Measurements from ENCODE around the gene ZBTB38. TPM values are rescaled to one million over a fixed set of nuclear protein-coding genes. Genes with fewer than 3 reads are reported as not detected.
A peak's percentile ranks its signal among the peaks of the same experiment; 100 is the strongest.

The ZBTB38 gene
- total RNA-seq, 1 experiment from 2014 or later: 46.7 TPM

DNA sequence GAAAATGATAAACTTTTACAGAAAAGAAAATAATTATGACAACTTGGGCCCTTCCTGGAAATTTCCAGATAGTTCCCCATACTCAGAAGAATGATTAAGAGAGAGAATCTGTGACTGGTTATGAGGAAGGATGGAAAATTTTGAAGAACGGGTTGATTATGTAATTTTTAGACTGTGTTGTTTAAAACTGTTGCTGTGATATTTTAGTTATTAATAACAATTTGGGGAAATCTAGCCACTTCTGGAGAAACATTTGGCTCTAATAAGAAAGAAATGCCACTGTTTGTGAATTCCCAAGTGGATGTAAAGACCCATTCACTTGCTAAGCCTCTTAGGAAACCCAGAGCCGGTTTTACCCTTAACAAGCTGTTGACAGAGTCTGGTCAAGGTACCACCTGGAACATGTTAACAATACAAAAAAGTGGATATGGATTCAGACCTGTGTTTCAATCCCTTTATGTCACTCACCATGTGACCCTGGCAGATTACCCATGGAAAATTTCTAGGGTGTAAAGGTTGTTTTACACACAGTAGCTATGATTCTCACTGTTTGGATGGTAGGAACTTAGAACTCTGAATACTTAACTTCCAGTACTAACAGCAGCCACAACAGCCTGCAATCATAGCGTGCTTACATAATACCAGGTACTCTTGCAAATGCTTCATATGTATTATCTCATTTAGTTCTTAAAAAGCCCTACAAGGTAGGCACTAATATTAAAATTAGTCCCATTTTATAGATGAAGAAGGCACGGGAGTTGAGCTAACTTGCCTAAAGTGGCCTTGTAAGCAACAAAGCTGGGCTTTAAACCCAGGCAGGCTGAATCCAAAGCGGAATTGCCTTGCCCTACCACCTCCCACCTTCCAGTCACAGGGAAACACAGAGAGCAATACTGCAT is 32.0 kb downstream of the ZBTB38 start:
- in situ Hi-C loops (cut with HindIII; ENCODE audit: low pct_unique_long_range_greater_than_20kb, low sequenced_read_pairs): no loop called here
- BruUV-seq (replicated peaks): no TSS peak
- Histone ChIP-seq H3K36me3 (ENCODE audit: control insufficient read depth, insufficient read depth, low read length) (0 out of 2 replicates have a peak, but pooled peaks cover 4% of the 10 kb centered on the region), H3K9me3 (ENCODE audit: control insufficient read depth, insufficient read depth, low read depth, low read length) (peaks cover 5% of the 10 kb centered on the region; the same call in 1 of the 2 replicates), H3K4me3 (ENCODE audit: low read depth in 2 of 2, low read length in 2 of 2) (no peak overlapping the region), H3K27me3 (ENCODE audit: control insufficient read depth, insufficient read depth, low read length) (no peaks in the 10 kb centered on the region), H3K4me1 (ENCODE audit: control insufficient read depth, insufficient read depth, low read length) (peaks cover 27% of the 10 kb centered on the region), H3K27ac (ENCODE audit: low read length) (peak overlapping the region; percentile 51)
- ChIA-PET POLR2A (no interaction called here), CTCF (no interaction called here)
- DNase-seq (ENCODE audit: low read depth, low spot score) (no peak), ATAC-seq (no peak)
- no peak for TF ChIP-seq TCF7L2 (IDR thresholded peaks at IDR 0.05; ENCODE audit: low read depth, low read length)
- TF ChIP-seq, protein P1, sequence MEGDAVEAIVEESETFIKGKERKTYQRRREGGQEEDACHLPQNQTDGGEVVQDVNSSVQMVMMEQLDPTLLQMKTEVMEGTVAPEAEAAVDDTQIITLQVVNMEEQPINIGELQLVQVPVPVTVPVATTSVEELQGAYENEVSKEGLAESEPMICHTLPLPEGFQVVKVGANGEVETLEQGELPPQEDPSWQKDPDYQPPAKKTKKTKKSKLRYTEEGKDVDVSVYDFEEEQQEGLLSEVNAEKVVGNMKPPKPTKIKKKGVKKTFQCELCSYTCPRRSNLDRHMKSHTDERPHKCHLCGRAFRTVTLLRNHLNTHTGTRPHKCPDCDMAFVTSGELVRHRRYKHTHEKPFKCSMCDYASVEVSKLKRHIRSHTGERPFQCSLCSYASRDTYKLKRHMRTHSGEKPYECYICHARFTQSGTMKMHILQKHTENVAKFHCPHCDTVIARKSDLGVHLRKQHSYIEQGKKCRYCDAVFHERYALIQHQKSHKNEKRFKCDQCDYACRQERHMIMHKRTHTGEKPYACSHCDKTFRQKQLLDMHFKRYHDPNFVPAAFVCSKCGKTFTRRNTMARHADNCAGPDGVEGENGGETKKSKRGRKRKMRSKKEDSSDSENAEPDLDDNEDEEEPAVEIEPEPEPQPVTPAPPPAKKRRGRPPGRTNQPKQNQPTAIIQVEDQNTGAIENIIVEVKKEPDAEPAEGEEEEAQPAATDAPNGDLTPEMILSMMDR (IDR thresholded peaks at IDR 0.05): no peak
- TF ChIP-seq, protein P2, sequence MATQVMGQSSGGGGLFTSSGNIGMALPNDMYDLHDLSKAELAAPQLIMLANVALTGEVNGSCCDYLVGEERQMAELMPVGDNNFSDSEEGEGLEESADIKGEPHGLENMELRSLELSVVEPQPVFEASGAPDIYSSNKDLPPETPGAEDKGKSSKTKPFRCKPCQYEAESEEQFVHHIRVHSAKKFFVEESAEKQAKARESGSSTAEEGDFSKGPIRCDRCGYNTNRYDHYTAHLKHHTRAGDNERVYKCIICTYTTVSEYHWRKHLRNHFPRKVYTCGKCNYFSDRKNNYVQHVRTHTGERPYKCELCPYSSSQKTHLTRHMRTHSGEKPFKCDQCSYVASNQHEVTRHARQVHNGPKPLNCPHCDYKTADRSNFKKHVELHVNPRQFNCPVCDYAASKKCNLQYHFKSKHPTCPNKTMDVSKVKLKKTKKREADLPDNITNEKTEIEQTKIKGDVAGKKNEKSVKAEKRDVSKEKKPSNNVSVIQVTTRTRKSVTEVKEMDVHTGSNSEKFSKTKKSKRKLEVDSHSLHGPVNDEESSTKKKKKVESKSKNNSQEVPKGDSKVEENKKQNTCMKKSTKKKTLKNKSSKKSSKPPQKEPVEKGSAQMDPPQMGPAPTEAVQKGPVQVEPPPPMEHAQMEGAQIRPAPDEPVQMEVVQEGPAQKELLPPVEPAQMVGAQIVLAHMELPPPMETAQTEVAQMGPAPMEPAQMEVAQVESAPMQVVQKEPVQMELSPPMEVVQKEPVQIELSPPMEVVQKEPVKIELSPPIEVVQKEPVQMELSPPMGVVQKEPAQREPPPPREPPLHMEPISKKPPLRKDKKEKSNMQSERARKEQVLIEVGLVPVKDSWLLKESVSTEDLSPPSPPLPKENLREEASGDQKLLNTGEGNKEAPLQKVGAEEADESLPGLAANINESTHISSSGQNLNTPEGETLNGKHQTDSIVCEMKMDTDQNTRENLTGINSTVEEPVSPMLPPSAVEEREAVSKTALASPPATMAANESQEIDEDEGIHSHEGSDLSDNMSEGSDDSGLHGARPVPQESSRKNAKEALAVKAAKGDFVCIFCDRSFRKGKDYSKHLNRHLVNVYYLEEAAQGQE (IDR thresholded peaks at IDR 0.05; ENCODE audit: insufficient read depth in 1 of 2, low read depth in 2 of 2, low read length in 1 of 2): no peak
- TF ChIP-seq SIN3A (IDR thresholded peaks at IDR 0.05; ENCODE audit: borderline replicate concordance, insufficient read depth, low read depth, low read length): no peak
- TF ChIP-seq POLR2AphosphoS5 (IDR thresholded peaks at IDR 0.05; ENCODE audit: low read depth, low read length): no peak
- intact Hi-C loops (cut with micrococcal nuclease; ENCODE audit: unreplicated experiment): no loop called here

DNA sequence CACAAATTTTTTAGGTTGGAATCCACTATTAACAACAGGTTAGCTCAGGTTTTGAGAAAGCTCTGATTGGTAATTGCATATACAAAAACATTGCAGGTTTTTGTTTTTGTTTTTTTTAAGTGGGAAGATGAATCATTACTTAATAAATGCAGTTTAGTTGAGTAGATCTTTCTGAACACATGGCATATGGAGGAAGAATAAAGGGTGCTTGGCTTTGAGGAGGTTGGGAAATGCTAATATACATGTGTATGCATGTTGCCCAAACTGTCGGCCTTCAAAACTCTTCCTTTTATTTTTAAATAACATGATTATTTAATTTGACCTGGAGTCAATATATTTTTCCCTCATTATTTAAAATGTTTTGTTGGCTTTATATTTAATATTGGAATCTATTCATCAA is 32.8 kb downstream of the ZBTB38 start:
- CTCF ChIA-PET: no interaction called here
- Histone ChIP-seq H3K27ac (ENCODE audit: low read length) (peak overlapping the region; percentile 92; the same call in 1 of the 2 replicates), H3K9me3 (ENCODE audit: control insufficient read depth, insufficient read depth, low read depth, low read length) (peaks cover 5% of the 10 kb centered on the region; the same call in 1 of the 2 replicates), H3K27me3 (ENCODE audit: control insufficient read depth, insufficient read depth, low read length) (no peaks in the 10 kb centered on the region), H3K4me3 (ENCODE audit: low read depth in 2 of 2, low read length in 2 of 2) (no peak overlapping the region), H3K4me1 (ENCODE audit: control insufficient read depth, insufficient read depth, low read length) (peaks cover 27% of the 10 kb centered on the region), H3K36me3 (ENCODE audit: control insufficient read depth, insufficient read depth, low read length) (0 out of 2 replicates have a peak, but pooled peaks cover 7% of the 10 kb centered on the region)
- POLR2A ChIA-PET: no interaction called here
- ATAC-seq: no peak
- TF ChIP-seq, protein P2 (IDR thresholded peaks at IDR 0.05; ENCODE audit: insufficient read depth in 1 of 2, low read depth in 2 of 2, low read length in 1 of 2): no peak
- TF ChIP-seq TCF7L2 (IDR thresholded peaks at IDR 0.05; ENCODE audit: low read depth, low read length): no peak
- no peak for TF ChIP-seq SIN3A (IDR thresholded peaks at IDR 0.05; ENCODE audit: borderline replicate concordance, insufficient read depth, low read depth, low read length)
- TF ChIP-seq POLR2AphosphoS5 (IDR thresholded peaks at IDR 0.05; ENCODE audit: low read depth, low read length): no peak
- TF ChIP-seq, protein P1 (IDR thresholded peaks at IDR 0.05): no peak
- intact Hi-C loops (cut with micrococcal nuclease; ENCODE audit: unreplicated experiment) (no loop called here), in situ Hi-C loops (cut with HindIII; ENCODE audit: low pct_unique_long_range_greater_than_20kb, low sequenced_read_pairs) (no loop called here)
- no peak for DNase-seq (ENCODE audit: low read depth, low spot score)
- no TSS peak for BruUV-seq (replicated peaks)
